D721Med (cell line): ENCODE data around the gene PRAMEF12.
A peak's percentile ranks its signal among the peaks of the same experiment; 100 is the strongest.
"Not testable (repeated sequence)": the region's sequence is repeated elsewhere in the genome, so short reads cannot be mapped to it uniquely, and the experiment has no call there.

Source experiments
- DNase-seq: peaks from one replicate; pipeline ENCODE4 v3.0.0; 2011; ENCODE audit warnings: low spot score; ENCODE audit not compliant: insufficient read length
- FAIRE-seq: peaks from 2 replicates; lab custom pipeline; 2011; peaks lifted over from hg19 to GRCh38; lab: Jason Lieb, UNC
- TF ChIP-seq, protein P1 (sequence below): IDR thresholded peaks from 2 replicates; pipeline ENCODE4 v1.5.1; 2012; ENCODE audit warnings: mild to moderate bottlenecking, control low read depth; ENCODE audit not compliant: insufficient read depth; ENCODE audit errors: missing control alignments

PRAMEF12 gene

DNA sequence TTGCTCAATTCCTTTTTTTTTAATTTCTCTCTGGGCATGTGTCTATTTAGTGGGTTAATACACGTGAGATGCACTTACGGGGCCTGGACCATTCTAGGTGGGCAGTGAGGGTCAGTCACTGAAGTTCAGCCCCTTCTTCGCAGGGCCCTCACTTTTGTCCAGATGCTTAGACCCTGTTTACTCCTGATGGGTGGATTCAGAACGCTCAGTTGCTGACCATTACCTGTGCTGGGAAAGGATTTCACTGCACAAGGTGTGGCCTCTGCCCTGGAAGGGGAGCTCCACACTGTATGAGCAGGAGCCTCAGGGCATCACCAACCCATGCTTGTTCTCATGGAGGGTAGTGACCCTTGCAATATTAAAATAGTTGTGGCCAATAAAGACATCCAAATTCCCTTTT is 4.5 kb downstream of the PRAMEF12 start:
- no peak for DNase-seq
- no peak for FAIRE-seq
- TF ChIP-seq, protein P1, sequence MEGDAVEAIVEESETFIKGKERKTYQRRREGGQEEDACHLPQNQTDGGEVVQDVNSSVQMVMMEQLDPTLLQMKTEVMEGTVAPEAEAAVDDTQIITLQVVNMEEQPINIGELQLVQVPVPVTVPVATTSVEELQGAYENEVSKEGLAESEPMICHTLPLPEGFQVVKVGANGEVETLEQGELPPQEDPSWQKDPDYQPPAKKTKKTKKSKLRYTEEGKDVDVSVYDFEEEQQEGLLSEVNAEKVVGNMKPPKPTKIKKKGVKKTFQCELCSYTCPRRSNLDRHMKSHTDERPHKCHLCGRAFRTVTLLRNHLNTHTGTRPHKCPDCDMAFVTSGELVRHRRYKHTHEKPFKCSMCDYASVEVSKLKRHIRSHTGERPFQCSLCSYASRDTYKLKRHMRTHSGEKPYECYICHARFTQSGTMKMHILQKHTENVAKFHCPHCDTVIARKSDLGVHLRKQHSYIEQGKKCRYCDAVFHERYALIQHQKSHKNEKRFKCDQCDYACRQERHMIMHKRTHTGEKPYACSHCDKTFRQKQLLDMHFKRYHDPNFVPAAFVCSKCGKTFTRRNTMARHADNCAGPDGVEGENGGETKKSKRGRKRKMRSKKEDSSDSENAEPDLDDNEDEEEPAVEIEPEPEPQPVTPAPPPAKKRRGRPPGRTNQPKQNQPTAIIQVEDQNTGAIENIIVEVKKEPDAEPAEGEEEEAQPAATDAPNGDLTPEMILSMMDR = no peak

DNA sequence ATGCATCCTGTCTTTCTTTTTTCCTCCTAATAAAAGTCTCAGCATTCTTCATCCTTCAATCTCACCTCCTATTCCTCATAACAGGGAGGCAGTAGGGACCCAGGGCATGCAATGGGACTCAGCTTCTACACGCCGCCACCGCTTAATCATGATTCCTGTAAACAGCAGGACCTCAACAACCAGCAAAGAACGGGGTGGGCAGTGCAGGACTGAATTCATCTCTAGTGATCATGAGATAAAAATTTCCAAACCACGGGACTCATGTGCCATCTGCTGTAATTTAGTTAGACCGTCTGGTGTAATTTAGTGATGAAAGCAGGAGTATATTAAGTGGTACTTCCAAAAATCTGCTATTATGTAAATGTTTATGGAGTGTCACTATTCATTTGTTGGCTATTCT is 5.4 kb downstream of the PRAMEF12 start:
- TF ChIP-seq, protein P1 = no peak
- FAIRE-seq (no peak), DNase-seq (no peak)

DNA sequence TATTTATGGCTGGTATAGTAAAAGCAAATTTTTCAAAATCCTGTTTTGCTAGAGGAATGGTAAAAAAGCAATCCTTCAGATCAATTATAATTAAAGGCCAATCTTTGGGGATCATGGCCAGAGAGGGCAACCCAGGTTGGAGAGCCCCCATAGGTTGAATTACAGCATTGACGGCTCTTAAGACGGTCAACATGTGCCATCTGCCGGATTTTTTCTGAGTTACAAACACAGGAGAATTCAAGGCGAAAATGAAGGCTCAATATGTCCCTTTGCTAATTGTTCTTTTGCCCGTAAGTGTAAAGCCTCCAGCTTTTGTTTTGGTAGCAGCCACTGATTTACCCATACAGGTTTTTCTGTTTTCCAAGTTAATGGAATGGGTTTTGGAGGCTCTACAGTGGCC is 8.0 kb downstream of the PRAMEF12 start:
- not testable (repeated sequence) for FAIRE-seq, DNase-seq

DNA sequence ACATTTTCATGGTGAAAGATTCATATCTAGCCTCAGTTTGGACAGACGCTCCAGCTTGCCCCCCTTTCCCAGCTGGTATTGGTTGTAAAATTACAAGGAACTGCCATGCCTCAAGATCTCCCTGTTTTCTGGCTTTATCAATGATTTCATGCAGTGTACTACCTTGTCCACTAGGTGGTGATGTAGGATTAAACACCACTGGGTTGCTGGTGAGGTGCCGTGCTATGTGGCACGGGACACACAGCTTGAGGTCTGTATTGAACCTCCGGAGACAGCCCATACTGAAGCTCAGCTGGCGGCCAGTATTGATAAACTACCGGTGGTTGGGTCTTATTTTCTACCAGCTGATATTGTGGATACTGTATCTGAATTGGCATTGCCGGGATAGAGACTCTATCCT is 10.2 kb downstream of the PRAMEF12 start:
- FAIRE-seq, DNase-seq: not testable (repeated sequence)
- TF ChIP-seq, protein P1 = peak; percentile 30

DNA sequence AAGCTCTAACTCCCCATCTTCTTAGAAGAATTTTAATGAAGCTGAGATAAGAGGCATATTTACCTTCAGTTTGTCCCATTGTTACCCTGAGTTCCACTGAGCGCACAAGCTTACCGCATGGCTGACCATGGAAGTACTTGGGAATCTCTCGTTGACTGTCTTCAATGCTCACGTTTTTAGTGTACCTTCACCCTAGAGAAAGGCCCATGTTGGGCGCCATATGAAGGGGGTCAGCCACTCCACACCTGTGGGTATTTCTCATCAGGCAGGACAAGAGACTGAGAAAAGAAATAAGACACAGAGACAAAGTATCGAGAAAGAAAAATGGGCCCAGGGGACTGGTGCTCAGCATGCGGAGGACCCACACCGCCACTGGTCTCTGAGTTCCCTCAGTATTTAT is 11.2 kb downstream of the PRAMEF12 start:
- FAIRE-seq, DNase-seq: not testable (repeated sequence)

DNA sequence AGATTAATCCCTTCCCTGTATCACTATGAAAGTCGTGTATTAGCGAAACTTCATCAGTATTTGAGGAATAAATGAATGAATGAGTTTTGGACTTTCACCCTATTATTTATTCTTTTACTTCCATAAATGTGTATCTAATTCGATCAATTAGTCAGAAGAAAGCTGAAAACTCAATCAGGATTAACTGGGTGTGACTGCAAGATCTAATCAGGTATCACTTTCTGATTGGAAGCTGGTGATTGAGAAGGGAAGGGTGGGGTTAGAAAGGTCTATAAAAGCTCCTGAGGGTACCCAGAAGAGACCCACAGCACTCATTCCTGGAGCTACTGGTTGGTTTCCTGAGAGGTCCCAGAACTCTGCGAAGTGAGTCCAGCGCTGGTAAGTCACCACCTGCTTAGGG is 17.6 kb downstream of the PRAMEF12 start, which contains the start of gene PRAMEF1:
PRAMEF1 (plus strand) TSS at position 301 of the 400 bp plus-strand sequence. CDS start 1,831 bp downstream, outside the sequence.
- FAIRE-seq, DNase-seq: not testable (repeated sequence)

DNA sequence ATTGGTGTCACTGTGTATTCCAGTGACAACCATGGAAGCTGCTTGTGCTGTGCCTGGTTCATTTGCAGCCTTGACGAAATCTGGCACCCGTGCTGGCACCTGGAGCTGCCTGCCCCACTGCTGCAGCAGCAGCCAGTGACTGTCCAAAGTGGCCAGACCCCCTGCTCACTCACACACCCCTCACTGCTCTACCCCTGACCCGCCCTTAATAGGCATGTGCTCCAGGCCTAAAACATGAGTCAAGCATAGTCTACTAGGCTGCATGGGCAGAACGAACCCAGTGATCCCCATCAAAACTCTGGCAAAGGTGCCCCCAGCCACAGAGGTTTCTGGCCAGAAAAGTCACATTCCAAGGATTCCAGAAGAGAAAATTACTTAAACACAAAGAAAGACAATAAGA is 25.4 kb downstream of the PRAMEF12 start:
- FAIRE-seq (no peak), DNase-seq (no peak)
- TF ChIP-seq, protein P1 = no peak

DNA sequence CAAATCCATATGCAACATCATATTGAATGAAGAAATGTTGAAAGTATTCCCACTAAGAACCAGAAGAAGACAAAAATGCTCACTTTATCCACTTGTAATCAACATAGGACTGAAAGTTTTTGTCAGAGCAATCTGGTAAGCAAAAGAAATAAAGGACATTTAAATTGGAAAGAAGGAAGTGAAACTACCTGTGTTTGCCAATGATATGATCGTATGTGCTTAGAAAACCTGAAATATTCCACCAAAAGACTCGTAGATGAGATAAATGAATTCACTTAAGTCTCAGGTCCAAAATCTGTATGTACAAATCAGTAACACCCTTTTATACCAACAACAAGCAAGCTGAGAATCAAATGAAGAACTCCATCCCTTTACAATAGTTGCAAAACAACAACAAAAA is 26.2 kb downstream of the PRAMEF12 start:
- TF ChIP-seq, protein P1 = no peak
- FAIRE-seq = no peak
- DNase-seq = no peak

DNA sequence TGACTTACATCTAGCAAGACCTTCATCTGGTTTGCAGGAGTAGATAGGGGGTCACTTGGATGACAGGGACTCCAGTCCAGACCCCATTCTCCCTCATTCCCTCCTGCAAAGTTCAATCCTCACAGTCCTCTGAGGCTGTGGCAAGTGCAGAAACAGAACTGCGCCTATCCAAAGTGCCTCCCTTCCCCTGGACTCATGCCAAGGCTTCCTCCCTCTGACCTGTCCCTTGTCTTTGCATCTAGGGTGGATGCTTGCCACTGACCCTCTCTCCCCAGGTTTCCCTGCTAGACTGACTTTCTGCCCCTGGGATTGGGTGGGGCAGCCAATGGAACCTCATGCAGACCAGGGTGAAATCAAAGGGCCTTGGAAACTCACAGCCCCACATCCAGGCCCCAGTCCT is 36.4 kb downstream of the PRAMEF12 start:
- DNase-seq (no peak), FAIRE-seq (no peak)
- TF ChIP-seq, protein P1 = no peak
